Measurements from ENCODE around the gene ITPR3.
A peak's percentile ranks its signal among the peaks of the same experiment; 100 is the strongest.
"Not testable (repeated sequence)": the region's sequence is repeated elsewhere in the genome, so short reads cannot be mapped to it uniquely, and the experiment has no call there.

The ITPR3 gene

DNA sequence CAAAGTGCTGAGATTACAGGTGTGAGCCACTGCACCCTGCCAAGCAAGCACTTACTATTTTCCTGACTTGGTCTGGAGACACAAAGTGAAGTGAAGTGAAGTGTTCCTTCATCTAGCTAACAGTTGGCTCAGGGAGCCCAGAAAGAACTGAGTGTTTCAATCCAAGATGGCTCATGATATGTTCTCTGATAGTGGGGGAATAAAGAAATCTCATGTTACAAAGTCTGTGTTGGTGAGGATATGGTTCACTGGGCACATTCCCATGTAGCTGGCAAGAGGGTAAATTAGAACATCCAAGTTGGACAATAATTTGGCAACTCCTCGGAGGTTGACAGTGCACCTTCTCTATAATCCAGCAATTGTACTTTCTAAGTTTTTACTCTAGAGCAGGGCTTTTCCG is 5.0 kb upstream of the ITPR3 start:
- DNase-seq: no peak

GRCh38 chr6:33616913-33617312 is 4.2 kb upstream of the ITPR3 start:
- no peak for DNase-seq

- DNase-seq: no peak
These were observed 1.8 kb upstream of the ITPR3 start for GRCh38 chr6:33619166-33619840.

DNA sequence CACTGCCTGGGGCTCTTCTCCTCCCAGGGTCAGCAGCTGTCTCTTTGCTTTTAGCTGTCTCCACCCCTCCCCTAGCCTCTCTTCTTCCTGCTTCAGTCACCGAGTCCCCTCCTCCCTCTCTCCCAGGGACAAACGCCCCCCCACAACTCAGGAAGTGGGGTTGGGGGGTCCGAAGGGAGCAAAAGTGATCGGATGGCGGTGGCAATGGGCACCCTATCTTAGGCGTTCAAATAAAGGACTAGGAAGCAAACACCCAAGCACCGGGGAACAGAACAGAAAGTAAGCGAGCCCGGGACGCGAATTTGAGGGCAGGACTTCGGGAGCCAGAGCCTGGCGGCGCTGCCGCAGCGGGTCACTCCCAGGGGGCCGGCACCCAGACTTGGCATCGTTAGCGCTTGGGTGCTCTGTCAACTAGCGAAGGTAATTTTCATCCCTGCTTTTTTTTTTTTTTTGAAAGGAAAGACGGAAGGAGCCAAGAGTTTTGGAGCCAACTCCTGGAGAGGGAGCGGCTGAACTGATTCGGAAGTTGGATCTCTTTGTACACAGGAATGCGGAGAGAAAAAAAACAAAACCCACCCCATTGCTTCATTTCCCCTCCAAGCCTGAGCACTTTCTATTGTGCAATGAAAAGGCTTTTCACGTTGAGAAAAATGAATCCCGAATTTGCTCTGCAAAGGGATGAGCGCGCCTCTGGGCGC is 815 bp upstream of the ITPR3 start:
- DNase-seq: peak; percentile 19

DNA sequence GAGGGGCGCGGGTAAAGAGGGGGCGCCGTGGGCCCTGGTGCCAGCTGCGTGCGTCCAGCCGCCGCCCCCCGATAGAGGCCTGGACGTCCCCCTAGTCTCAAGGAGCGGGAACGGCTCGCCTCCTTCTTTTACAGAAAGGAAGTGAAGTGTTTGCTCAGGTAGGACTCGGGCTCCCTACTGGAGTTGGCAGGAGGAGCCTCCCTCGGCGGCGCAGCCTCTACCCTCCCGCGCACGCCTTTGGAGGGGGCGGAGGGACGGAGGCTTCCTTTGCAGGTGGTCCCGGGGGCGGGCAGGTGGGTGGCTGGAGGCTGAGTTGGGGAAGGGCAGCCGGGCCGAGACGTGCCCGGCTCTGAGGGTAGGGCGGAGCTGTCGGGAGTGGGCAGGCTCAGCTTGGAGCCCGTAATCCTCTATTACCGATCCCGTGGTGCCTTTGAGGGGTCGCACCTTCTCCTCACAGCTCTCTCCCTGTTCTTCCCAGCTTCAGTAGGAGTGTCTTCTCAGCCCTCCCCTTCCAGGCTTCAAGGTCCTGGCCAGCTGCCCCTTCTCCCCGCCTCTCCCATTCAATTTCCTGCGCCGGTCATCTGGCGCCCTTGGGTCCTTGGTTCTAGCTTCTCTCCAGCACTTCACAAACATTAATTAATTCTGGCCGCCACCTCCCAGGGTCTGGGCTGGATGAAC is 728 bp downstream of the ITPR3 start:
- DNase-seq: peak; percentile 31

DNA sequence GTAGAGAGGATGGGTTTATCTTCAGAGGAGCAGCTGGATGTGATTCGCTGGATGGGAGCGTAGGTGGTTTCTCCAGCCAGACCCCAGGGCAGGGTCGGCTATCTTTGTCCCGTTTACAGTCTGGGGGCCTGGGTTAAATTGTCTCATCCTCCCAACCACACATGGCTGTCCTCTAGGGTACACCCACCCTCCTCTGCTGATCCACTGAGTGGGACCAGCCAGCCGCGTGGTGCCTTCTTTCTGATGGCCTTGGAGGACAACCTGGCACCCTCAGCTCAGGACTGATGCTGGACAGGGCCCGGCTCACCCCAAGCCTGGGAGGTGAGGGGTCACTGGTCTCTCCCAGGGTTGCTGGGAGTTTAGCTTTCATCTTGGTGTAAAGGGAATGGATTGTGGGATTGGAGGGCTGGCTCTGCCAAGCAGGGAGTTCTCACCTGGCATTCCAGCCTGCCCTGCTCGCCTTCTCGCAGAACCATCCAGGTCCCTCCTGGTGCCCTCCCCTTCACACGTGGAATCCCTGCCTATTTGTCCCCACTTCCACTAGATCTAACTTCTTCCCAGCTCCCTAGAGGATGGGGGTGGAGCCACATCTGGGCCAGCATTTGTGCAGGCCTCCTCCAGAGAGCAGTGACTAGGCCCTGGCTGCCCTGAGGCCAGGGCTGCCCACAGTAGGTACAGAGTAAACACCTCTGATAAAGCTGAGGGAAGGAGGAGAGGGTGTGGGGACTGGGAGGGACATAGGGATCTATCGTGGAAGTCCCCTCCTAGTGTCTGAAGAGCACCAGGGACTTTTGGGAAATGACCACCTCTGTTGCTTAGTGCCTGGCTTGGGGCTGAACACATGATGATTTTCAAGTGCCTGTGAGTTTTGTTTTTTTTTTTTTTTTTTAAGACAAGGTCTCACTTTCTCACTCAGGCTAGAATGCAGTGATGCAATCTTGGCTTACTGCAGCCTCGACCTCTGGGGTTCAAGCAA is 1.6 kb downstream of the ITPR3 start:
- no peak for DNase-seq

DNA sequence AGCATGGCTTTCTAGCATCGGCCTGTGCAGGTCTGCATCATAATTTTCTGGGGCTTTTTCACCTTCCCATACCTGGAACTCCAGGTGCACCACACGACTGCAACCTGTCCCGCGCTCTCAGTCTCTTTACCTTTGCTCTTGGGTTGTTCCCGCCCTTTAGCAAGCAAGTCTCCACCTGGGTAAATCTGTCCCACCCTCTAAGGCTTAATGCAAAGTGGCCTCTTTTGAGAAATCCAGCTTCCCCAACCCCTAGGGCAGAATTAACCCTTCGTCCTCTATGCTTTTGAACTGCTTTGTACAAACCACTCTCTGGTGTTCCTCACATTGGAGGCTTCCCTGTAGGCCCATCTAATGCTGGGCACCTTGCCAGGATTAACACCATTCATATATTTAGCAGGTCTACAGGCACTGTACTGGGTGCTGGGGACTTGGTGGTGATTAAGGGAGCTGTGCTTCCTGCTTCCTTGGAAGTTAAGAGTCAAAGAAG is 2.8 kb downstream of the ITPR3 start:
- DNase-seq: no peak

DNA sequence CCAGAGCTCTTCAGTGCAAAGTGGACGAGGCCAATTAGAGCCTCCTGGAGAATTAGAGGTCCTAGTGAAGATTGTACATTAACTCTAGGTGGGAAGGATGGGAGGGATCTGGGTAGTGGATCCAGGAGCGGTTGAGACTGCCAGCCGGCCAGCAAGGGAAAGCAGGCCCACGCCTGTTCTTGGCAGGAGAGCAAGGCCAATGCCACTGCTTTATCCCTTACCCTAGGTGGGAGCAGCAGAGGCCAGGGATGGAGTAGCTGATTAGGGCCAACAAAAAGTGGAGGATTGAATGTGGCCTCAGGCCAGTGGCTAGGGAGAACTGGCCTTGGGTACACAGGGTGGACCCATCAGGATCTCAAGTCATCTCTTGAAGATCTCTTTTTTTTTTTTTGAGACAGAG is 3.7 kb downstream of the ITPR3 start:
- no peak for DNase-seq

DNA sequence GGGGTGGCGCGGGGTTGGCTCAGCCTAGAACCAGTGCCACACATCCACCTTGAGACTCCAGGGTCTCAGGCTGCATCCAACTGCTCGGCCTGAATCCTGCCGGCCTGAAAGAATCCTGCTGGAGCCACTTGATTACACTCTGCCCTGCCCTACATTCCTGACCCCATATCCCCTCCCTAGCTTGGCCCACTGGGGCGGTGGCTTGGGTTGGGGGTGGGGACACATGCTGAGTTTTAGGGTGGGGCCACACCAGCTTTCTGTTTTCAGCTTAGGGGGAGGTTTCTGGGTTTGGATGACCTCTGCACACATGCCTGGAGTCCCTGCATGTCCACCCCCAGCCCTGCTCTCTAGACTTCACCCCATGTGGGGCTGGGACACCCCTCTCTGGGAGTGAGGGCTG is 6.8 kb downstream of the ITPR3 start:
- DNase-seq: no peak

- DNase-seq: no peak
These were observed 7.4 kb downstream of the ITPR3 start for GRCh38 chr6:33628401-33628964.

DNA sequence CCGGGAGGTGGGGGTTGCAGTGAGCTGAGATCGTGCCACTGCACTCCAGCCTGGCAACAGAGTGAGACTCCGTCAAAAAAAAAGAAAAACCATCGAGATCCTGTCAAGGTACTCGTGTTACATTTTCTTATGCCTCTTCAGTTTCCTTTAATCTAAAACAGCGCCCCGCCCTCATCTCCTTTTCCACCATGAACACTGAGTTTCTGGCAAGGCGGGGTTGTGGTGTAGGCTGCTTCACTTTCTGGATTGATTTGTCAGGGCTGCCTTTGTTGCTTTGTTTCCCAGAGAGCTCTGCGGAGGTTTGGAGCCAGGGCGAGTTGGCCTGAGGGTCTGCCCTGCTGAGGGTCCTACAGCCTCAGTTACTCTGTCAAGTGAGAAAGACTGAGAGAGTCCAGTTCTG is 8.9 kb downstream of the ITPR3 start:
- DNase-seq: no peak

DNA sequence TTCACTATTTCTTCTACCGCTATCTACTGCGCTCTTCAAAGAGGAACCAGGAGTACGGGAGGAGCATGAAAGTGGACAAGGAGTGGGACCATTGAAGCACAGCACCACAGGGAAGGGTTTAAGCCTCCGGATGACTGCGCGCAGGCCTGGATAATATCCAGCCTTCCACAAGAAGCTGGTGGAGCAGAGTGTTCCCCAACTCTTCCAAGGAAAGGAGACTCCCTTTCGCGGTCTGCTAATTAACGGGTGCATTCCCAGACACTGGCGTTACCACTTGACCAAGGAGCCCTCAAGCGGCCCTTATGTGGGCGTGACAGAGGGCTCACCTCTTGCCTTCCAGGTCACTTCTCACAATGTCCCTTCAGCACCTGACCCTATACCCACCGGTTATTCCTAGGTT is 10.4 kb downstream of the ITPR3 start:
- not testable (repeated sequence) for DNase-seq

GRCh38 chr6:33631971-33632557 is 10.9 kb downstream of the ITPR3 start:
- DNase-seq: no peak

- peak; percentile 55 for DNase-seq
These were observed 11.5 kb downstream of the ITPR3 start for GRCh38 chr6:33632558-33633039.

DNA sequence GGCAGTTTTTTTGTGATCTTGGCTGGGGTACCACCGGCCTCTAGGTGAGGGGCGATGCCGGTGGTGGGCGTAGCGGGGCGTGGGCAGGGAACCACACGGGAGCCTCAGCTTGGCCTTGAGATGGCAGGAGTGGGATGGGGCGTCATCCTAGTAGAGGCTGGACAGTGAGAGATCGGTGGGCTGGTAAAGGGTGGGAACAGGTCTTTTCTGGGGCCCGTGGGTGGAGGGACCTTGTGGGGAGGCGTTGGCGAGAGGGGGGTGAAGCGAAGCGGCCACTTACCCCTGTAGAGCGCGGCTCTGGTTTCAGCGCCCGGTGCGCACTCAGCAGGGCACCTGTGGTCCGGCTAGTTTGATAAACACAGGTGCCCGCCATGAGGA is 12.0 kb downstream of the ITPR3 start:
- no peak for DNase-seq

DNA sequence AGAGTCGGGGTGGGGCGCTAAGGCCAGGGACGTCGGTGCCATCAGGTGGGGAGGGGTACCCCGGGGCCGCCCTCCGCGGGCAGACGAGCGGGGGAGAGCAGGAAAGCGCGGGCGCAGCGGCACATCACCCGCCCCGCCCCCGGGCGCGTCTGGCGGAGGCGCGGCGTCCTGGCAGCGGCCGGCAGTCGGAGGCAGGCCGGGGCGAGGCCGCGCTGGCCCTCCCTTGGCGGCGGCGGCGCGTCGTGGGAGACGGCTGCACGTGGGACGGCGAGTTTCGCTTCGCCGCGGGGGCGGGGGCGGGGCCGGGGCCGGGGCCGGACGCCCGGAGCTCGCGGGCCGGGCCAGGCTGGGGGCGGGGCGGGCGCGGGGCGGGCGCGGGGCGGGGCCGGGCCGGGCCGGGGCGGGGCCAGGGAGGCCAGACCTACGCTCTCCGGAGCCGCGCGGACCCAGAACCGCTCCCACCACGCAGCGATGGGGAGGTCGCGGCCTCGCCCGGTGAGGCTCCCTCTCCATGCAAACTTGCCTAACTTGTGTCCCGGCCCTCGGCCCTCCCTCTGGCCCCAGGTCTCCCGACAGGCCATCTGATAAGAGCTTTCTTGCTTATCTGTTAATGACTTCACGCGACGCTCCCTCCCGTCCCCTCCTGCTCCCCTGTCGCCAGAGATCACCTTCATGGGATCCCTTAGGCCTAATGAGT is 12.5 kb downstream of the ITPR3 start:
- DNase-seq: peak; percentile 25

DNA sequence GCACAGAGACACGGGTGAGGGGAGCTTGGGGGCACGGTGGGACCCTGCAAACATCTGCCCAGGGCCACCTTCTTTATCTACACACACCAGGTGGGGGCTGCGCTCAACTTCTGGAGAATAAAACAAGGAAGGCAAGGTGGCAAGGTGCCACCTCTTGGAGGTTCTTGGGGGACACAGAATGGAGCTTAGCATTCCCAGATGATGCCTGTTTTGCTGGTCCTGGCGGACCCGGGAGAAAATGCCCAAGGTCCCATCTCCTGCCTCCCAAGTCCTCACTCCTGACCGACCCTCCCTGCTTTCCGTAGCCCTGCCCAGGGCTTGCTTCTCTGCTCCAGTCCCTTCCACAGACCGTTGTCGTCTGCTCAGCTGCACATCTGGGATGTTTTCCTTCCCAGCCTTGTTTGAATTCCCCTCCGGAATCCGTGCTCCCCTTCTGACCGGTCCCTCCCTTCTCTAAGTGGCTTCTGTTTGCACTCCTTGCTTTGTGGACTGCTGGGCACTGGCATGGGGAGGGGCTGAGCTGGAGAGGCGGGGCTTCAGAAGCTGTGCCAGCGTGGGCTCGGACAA is 13.1 kb downstream of the ITPR3 start:
- no peak for DNase-seq

DNA sequence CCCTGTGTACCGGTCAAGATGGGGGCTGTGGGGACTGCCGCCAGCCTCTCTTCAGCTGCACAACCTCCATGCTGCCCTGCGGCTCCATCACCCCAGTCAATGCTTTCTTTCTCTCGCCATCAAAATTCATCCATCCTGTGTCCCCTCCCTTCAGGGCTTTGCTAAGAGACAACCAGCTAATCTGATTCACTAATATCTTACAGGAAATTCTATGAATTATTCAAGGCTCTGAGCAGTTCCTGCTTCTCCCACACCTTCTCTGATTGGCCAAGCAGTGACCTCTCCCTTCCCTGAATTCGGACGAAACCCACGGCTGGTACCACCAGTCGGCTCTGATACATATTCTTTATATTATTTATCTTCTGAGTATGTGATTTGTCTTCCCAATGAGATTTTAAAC is 13.8 kb downstream of the ITPR3 start:
- DNase-seq: no peak

DNA sequence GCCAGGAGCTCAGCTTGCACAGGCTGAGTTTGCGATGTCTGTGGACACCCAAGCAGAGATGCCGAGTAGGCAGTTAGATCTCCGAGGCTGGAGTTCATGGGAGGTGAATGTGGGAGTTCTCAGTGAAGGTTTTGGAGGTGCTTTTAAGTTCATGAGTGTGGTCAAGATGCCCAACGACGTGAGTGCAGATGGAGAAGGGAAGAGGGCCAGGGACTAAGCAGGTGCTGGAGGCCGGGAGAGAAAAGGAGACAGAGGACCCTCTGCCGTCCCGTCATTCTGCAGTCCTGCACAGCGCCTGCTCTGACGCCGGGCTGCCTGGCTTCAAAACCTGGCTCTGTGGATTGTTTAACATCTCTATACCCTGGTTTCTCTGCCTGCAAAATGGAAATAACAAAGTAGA is 15.5 kb downstream of the ITPR3 start:
- DNase-seq: no peak

DNA sequence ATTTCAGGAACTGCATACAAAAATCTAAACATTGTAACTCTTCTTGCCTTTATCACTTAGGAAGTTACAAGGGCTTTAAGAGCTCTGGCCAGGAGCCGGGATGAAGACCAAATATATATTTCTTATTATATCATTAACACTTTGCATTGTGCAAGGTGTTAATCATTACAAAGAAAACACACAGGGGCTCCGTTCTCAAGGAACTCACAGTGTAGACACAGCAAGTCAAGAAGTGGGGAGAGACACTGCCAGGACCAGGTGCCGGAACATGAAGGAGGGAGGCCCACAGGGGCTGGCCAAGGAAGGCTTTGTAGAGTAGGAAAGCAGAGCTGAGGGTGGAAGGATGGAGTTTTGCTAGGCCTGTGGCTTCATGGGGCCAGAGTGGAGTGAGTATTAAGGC is 17.4 kb downstream of the ITPR3 start:
- no peak for DNase-seq

GRCh38 chr6:33639559-33639958 is 18.4 kb downstream of the ITPR3 start:
- no peak for DNase-seq

Measured in stimulated activated CD4-positive, alpha-beta T cell treated with anti-CD3 and anti-CD28 coated beads, Interleukin-1b, Interleukin-23, amount 100 ng/mL, for 48 hours (primary cell).